ENCODE results near the gene C19orf67. TPM values are rescaled to one million over a fixed set of nuclear protein-coding genes. Genes with fewer than 3 reads are reported as not detected.

Gene C19orf67
- total RNA-seq, 4 donors from 2014 or later: not detected

DNA sequence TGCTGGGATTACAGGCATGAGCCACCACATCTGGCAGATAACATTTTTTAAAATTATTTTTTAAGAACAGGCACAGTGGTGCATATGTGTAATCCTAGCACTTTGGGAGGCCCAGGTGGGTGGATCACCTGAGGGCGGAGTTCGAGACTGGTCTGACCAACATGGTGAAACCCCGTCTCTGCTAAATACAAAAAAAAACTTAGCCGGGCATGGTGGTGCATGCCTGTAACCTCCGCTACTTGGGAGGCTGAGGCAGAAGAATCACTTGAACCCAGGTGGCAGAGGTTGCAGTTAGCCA lies 23.1 kb downstream of the C19orf67 start:
- no peaks in the 10 kb centered on the region for H3K36me3 ChIP-seq
- peaks cover 0 to 3% of the 10 kb centered on the region in 2 donors for H3K27me3 ChIP-seq
- H3K9me3 ChIP-seq: no peaks in the 10 kb centered on the region
- no peak for DNase-seq
- peaks cover 0 to 20% (median 3%) of the 10 kb centered on the region in 4 donors for H3K4me1 ChIP-seq
- no peak overlapping the region for H3K27ac ChIP-seq
- TF ChIP-seq, protein P1, sequence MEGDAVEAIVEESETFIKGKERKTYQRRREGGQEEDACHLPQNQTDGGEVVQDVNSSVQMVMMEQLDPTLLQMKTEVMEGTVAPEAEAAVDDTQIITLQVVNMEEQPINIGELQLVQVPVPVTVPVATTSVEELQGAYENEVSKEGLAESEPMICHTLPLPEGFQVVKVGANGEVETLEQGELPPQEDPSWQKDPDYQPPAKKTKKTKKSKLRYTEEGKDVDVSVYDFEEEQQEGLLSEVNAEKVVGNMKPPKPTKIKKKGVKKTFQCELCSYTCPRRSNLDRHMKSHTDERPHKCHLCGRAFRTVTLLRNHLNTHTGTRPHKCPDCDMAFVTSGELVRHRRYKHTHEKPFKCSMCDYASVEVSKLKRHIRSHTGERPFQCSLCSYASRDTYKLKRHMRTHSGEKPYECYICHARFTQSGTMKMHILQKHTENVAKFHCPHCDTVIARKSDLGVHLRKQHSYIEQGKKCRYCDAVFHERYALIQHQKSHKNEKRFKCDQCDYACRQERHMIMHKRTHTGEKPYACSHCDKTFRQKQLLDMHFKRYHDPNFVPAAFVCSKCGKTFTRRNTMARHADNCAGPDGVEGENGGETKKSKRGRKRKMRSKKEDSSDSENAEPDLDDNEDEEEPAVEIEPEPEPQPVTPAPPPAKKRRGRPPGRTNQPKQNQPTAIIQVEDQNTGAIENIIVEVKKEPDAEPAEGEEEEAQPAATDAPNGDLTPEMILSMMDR (IDR thresholded peaks at IDR 0.05): no peak
- no peak for TF ChIP-seq POLR2A (IDR thresholded peaks at IDR 0.05)
- no peak overlapping the region for H3K4me3 ChIP-seq

GRCh38 chr19:14061751-14062557 lies 23.6 kb downstream of the C19orf67 start, which contains the start of gene PALM3:
Gene PALM3, minus strand, starts transcription at chr19:14062076. Its CDS starts 96 bp downstream, at chr19:14061980.
- TF ChIP-seq, protein P1 (IDR thresholded peaks at IDR 0.05): no peak
- no peak for TF ChIP-seq POLR2A (IDR thresholded peaks at IDR 0.05)
- Histone ChIP-seq H3K9me3 (no peaks in the 10 kb centered on the region), H3K36me3 (no peaks in the 10 kb centered on the region), H3K4me1 (peaks cover 0 to 21% (median 5%) of the 10 kb centered on the region in 4 donors), H3K27me3 (peaks cover 0 to 3% of the 10 kb centered on the region in 2 donors), H3K27ac (no peak within 1 kb of the TSS), H3K4me3 (peak within 1 kb of the TSS in 2 of 4 donors; percentile 14 to 42)
- DNase-seq: no peak

DNA sequence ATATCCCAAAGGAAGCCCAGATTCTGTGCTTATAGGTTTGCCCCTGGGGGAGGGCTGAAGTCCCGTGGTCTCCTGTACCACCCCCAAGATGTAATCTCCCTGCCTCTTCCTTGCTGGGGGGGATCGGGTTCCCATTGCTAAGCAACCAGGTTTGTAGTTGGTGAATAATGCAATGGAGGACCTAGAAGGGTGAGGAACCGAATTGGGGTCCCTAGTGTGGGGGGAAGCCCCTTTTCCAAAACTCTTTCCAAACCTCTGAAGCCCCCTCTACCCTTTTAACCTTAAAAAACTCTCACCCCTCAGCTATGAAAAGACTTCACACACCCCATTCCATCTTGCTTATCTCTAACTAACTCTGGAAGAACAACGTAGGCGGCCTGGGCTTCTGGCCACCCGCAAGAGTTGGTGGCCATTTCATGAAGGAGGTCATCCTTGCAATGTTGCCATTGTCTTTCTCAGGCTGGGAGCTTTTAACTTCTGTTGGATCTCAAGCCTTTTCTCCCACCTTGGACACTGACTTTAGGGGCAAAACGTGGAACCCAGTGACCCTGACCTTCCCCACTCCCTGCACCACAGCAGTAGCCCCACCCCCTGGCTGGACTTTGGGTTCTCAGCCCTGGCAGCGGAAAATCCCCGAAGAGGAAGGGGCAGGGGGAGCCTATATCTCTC lies 24.4 kb downstream of the C19orf67 start:
- no peaks in the 10 kb centered on the region for H3K36me3 ChIP-seq
- peaks cover 0 to 3% of the 10 kb centered on the region in 2 donors for H3K27me3 ChIP-seq
- no peak for DNase-seq
- no peak overlapping the region for H3K27ac ChIP-seq
- H3K9me3 ChIP-seq: no peaks in the 10 kb centered on the region
- H3K4me3 ChIP-seq: peak overlapping the region in 2 of 4 donors; percentile 14 to 42
- TF ChIP-seq, protein P1 (IDR thresholded peaks at IDR 0.05): no peak
- TF ChIP-seq POLR2A (IDR thresholded peaks at IDR 0.05): no peak
- peaks cover 0 to 21% (median 5%) of the 10 kb centered on the region in 4 donors for H3K4me1 ChIP-seq

DNA sequence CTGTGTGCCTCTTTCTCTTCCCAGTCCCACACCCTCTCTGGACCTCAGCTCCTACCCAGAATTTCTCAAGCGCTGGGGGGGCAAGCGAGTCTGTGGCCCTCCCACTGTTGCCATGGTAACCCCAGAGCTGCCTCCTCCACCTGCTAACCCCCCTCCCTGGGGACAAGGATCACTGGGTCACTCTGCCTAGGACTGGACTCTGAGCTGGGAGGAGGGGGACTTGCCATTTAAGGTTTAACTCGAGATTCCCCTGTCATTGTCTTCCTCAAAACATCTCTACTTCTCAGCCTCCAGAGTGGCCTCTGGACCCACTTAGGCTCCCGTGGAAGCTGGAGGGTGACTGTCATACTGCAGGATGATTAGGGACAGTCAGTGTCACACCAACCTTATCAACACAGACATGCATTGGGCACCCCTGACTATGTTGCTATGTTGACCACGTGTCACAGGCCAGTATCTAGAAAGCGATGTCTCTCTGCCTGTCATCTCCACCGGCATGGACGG lies 25.9 kb downstream of the C19orf67 start:
- peak in 1 of 3 donors; percentile 47 for DNase-seq
- no peaks in the 10 kb centered on the region for H3K9me3 ChIP-seq
- H3K4me3 ChIP-seq: no peak overlapping the region
- H3K27ac ChIP-seq: no peak overlapping the region
- peaks cover 0 to 21% (median 5%) of the 10 kb centered on the region in 4 donors for H3K4me1 ChIP-seq
- TF ChIP-seq, protein P1 (IDR thresholded peaks at IDR 0.05): no peak
- no peak for TF ChIP-seq POLR2A (IDR thresholded peaks at IDR 0.05)
- peaks cover 0 to 3% of the 10 kb centered on the region in 2 donors for H3K27me3 ChIP-seq
- H3K36me3 ChIP-seq: no peaks in the 10 kb centered on the region

- Histone ChIP-seq H3K4me3 (no peak overlapping the region), H3K9me3 (no peaks in the 10 kb centered on the region), H3K27ac (no peak overlapping the region), H3K36me3 (no peaks in the 10 kb centered on the region), H3K27me3 (no peaks in the 10 kb centered on the region), H3K4me1 (peaks cover 0 to 21% (median 5%) of the 10 kb centered on the region in 4 donors)
- DNase-seq: peak in 2 of 3 donors; percentile 58 to 61
- TF ChIP-seq, protein P1 (IDR thresholded peaks at IDR 0.05): peak; percentile 5 to 67 (median 54)
- TF ChIP-seq POLR2A (IDR thresholded peaks at IDR 0.05): no peak
Measured at GRCh38 chr19:14059093-14059480, 26.5 kb downstream of the C19orf67 start.
